ENCODE measurements around the gene ATG101. TPM values are rescaled to one million over a fixed set of nuclear protein-coding genes. Genes with fewer than 3 reads are reported as not detected.

The ATG101 gene
- total RNA-seq, 1 donor from 2014 or later, result 66.2 TPM

DNA sequence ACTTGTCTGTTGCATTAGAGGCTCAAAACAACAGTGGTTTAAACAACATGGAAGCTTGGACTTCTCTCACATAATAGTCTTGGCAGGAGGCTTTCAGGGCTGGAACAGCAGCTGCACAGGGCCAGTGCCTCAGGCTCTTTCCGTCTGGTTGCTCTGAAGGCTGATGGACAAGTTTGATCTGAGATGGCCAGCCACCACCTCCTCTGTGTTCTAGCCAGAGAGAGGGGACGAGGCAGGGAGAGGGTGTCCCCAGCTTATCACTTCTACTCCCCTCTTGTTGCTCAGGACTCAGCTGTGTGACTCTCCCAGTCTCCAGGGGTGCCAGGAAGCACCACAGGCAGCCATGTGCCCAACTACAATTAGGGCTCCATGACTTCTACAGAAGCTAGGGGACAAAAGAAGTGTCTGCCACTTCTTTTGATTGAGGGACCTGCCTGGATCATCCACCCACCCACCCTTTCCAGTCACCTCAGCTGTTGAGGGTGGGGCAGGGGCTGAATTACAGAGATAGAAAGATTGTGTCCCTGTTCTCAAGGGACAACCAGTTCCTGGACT, 56.3 kb downstream of the ATG101 start:
- TF ChIP-seq, protein P1, sequence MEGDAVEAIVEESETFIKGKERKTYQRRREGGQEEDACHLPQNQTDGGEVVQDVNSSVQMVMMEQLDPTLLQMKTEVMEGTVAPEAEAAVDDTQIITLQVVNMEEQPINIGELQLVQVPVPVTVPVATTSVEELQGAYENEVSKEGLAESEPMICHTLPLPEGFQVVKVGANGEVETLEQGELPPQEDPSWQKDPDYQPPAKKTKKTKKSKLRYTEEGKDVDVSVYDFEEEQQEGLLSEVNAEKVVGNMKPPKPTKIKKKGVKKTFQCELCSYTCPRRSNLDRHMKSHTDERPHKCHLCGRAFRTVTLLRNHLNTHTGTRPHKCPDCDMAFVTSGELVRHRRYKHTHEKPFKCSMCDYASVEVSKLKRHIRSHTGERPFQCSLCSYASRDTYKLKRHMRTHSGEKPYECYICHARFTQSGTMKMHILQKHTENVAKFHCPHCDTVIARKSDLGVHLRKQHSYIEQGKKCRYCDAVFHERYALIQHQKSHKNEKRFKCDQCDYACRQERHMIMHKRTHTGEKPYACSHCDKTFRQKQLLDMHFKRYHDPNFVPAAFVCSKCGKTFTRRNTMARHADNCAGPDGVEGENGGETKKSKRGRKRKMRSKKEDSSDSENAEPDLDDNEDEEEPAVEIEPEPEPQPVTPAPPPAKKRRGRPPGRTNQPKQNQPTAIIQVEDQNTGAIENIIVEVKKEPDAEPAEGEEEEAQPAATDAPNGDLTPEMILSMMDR (conservative IDR thresholded peaks at IDR 0.05; ENCODE audit: low read depth, low read length), result no peak
- no peak overlapping the region for H3K4me3 ChIP-seq (ENCODE audit: low read depth, low read length)
- DNase-seq (ENCODE audit: low read depth), result no peak

Other genes with a start within 250 kb of the ATG101 start
- gene FIGNL2, start 221.3 kb upstream of the ATG101 start, total RNA-seq, result 0.29 and 3.7 TPM in 2 replicates
- not detected in 2 replicates for gene ANKRD33, start 181.9 kb upstream of the ATG101 start, total RNA-seq
- gene ACVRL1, start 162.5 kb upstream of the ATG101 start, total RNA-seq, result 2.4 and 3.6 TPM in 2 replicates
- gene ACVR1B, start 118.3 kb upstream of the ATG101 start, total RNA-seq, result 14.0 and 23.4 TPM in 2 replicates
- gene TAMALIN, start 63.0 kb upstream of the ATG101 start, total RNA-seq, result 1.7 and 2.9 TPM in 2 replicates
- gene NR4A1, start 18.5 kb upstream of the ATG101 start, total RNA-seq, result 2.2 and 4.3 TPM in 2 replicates
- not detected in 2 replicates for gene SMIM41, start 9.7 kb downstream of the ATG101 start, total RNA-seq
- 18.0 and 32.1 TPM in 2 replicates for gene KRT80, start 122.0 kb downstream of the ATG101 start, total RNA-seq
- 495 and 768 TPM in 2 replicates for gene KRT7, start 163.3 kb downstream of the ATG101 start, total RNA-seq
- 2.2 and 2.7 TPM in 2 replicates for gene KRT86, start 204.7 kb downstream of the ATG101 start, total RNA-seq
- gene KRT81, start 221.6 kb downstream of the ATG101 start, total RNA-seq, result 80.4 and 178 TPM in 2 replicates